Spleen (tissue), 11 donors: ENCODE results near the gene DDX54. TPM values are rescaled to one million over a fixed set of nuclear protein-coding genes. Genes with fewer than 3 reads are reported as not detected.
"Not testable (repeated sequence)": the region's sequence is repeated elsewhere in the genome, so short reads cannot be mapped to it uniquely, and the experiment has no call there.

ENCODE experiments used
- DNase-seq: peaks from one replicate; pipeline ENCODE4 v3.0.0-alpha.2; 2020
- H3K27ac ChIP-seq, 8 donors: fragments of 200-600 bp; sonication (generic) in 7 of 8; 1 replicate in 4 of 8; 2 replicates in 4 of 8; pipeline versions ENCODE4 v1.5.0 to v1.8.0; 2016 to 2021; ENCODE audit warnings: inconsistent platforms in 4 of 8, mild to moderate bottlenecking in 4 of 8, moderate library complexity in 1 of 8
- H3K27me3 ChIP-seq, 7 donors: fragments of 200-600 bp; sonication (generic) in 6 of 7; replicated peaks in 1 of 7; 1 replicate in 4 of 7; 2 replicates in 3 of 7; pipeline versions ENCODE4 v1.5.0 to v1.8.0; 2016 to 2021; ENCODE audit warnings: inconsistent platforms in 3 of 7, mild to moderate bottlenecking in 1 of 7
- H3K36me3 ChIP-seq, 6 donors: fragments of 200-600 bp; sonication (generic) in 5 of 6; 1 replicate in 4 of 6; 2 replicates in 2 of 6; pipeline versions ENCODE4 v1.5.0 to v1.8.0; 2016 to 2021; ENCODE audit warnings: inconsistent platforms in 2 of 6
- H3K4me1 ChIP-seq, 6 donors: fragments of 200-600 bp; sonication (generic) in 5 of 6; 1 replicate in 3 of 6; 2 replicates in 3 of 6; pipeline versions ENCODE4 v1.5.0 to v1.8.0; 2016 to 2021; ENCODE audit warnings: inconsistent platforms in 3 of 6
- H3K4me3 ChIP-seq, 8 donors: fragments of 200-600 bp; sonication (generic) in 7 of 8; 1 replicate in 4 of 8; 2 replicates in 4 of 8; pipeline versions ENCODE4 v1.5.0 to v1.8.0; 2016 to 2021; ENCODE audit warnings: inconsistent platforms in 4 of 8, mild to moderate bottlenecking in 4 of 8, moderate library complexity in 2 of 8
- H3K9me3 ChIP-seq, 8 donors: fragments of 200-600 bp; sonication (generic) in 7 of 8; 1 replicate in 4 of 8; 2 replicates in 4 of 8; pipeline versions ENCODE4 v1.5.0 to v1.8.0; 2016 to 2021; ENCODE audit warnings: inconsistent platforms in 4 of 8
- CTCF ChIP-seq, 11 experiments: fragments of 200-600 bp in 7 of 11; fragments of 450-650 bp in 4 of 11; sonication (generic) in 4 of 11; IDR thresholded peaks in 8 of 11; conservative IDR thresholded peaks in 3 of 11; 1 replicate in 7 of 11; 2 replicates in 4 of 11; pipeline versions ENCODE4 v1.4.0 to v1.8.0; 2016 to 2021; ENCODE audit warnings: antibody characterized with exemption in 11 of 11, inconsistent platforms in 4 of 11, mild to moderate bottlenecking in 1 of 11
- POLR2A ChIP-seq, 3 donors: fragments of 450-650 bp; IDR thresholded peaks; one replicate each; pipeline ENCODE4 v1.5.1; 2017; ENCODE audit warnings: antibody characterized with exemption in 3 of 3, mild to moderate bottlenecking in 1 of 3
- POLR2AphosphoS5 ChIP-seq, 3 donors: sonication (generic); formaldehyde crosslinking; IDR thresholded peaks; one replicate each; pipeline ENCODE4 v1.5.1; 2017; ENCODE audit warnings: antibody characterized with exemption in 3 of 3
- WGBS, 5 donors: extraction: QIAGEN DNeasy Blood & Tissue Kit in 3 of 5; methylation state at CpG; one replicate each; pipeline versions ENCODE4 v1.1.5 to v1.1.7; 2013 to 2018; 5-methylcytosine and 5-hydroxymethylcytosine counted together
- intact Hi-C: fragments of 100-400 bp; cut with DNase I; formaldehyde crosslinking; loops from one replicate; pipeline ENCODE4 v1.15.0; 2023; ENCODE audit warnings: low total_unique reads
- polyA plus RNA-seq, 3 donors: library from polyadenylated mRNA; stranded (reverse); fragments of 200-250 nt; gene quantifications; one replicate each; pipeline ENCODE4 v1.2.1, GENCODE V29; 2013
- total RNA-seq, 7 donors: library from RNA; depleted of rRNA in 3 of 7; stranded (reverse); fragments of >200 nt in 3 of 7; fragmentation: NEBNext Ultra II Directional in 4 of 7; extraction: Animal tissue kit (Norgen Biotek cat#: 25700) in 4 of 7; gene quantifications; one replicate each; pipeline versions ENCODE4 v1.1.0 to v1.2.1, GENCODE V29; 2016 to 2021
- donor health status: healthy with polysubstance abuse.
- donor health status: DM: no; HTN: no; CAD: no; lungs with moderate emphysema.
- donor health status: DM: no; HTN: no; CAD: no.
- donor health status: Bipolar disorder and iron deficiency.
- donor health status: healthy.
- donor health status: DM: no; HTN: no; CAD: no.
- donor health status: DM: yes; HTN: yes; CAD: no.

DDX54 gene
- total and polyA plus RNA-seq, 10 donors: 44.4 to 80.3 (median 60.3) TPM

GRCh38 chr12:113127791-113128199 lies 57.5 kb downstream of the DDX54 start:
- peaks cover 0 to 19% (median 11%) of the 10 kb centered on the region in 6 donors for H3K4me1 ChIP-seq
- peaks cover 0 to 8% (median 0%) of the 10 kb centered on the region in 7 donors for H3K27me3 ChIP-seq
- 32 to 43% (median 37%) methylated on average over 8 to 15 of the region's 15 CpGs for WGBS, 5 donors
- TF ChIP-seq POLR2A (IDR thresholded peaks at IDR 0.05) (no peak), CTCF (IDR thresholded peaks at IDR 0.05 in 8 of 11, conservative IDR thresholded peaks at IDR 0.05 in 3 of 11) (no peak), POLR2AphosphoS5 (IDR thresholded peaks at IDR 0.05) (no peak)
- H3K27ac ChIP-seq: no peak overlapping the region
- intact Hi-C loops: no loop called here
- H3K4me3 ChIP-seq: no peak overlapping the region
- peak; percentile 56 for DNase-seq
- no peaks in the 10 kb centered on the region for H3K36me3 ChIP-seq
- peaks cover 0 to 9% (median 6%) of the 10 kb centered on the region in 8 donors for H3K9me3 ChIP-seq

- Histone ChIP-seq H3K9me3 (peaks cover 0 to 15% (median 9%) of the 10 kb centered on the region in 8 donors), H3K4me3 (no peak overlapping the region), H3K27me3 (peaks cover 0 to 8% (median 0%) of the 10 kb centered on the region in 7 donors), H3K36me3 (no peaks in the 10 kb centered on the region), H3K4me1 (no peaks in the 10 kb centered on the region), H3K27ac (no peak overlapping the region)
- 64 to 90% (median 75%) methylated on average over 3 of the region's 3 CpGs for WGBS, 5 donors
- no peak for DNase-seq
- TF ChIP-seq POLR2AphosphoS5 (IDR thresholded peaks at IDR 0.05) (no peak), CTCF (IDR thresholded peaks at IDR 0.05 in 8 of 11, conservative IDR thresholded peaks at IDR 0.05 in 3 of 11) (no peak), POLR2A (IDR thresholded peaks at IDR 0.05) (no peak)
- intact Hi-C loops: no loop called here
Measured at GRCh38 chr12:113120670-113121370, 64.5 kb downstream of the DDX54 start.

- TF ChIP-seq CTCF (IDR thresholded peaks at IDR 0.05 in 8 of 11, conservative IDR thresholded peaks at IDR 0.05 in 3 of 11) (no peak), POLR2A (IDR thresholded peaks at IDR 0.05) (no peak), POLR2AphosphoS5 (IDR thresholded peaks at IDR 0.05) (no peak)
- no peak overlapping the region for H3K27ac ChIP-seq
- WGBS, 5 donors: 28 to 38% (median 36%) methylated on average over 4 of the region's 4 CpGs
- intact Hi-C loops: no loop called here
- no peaks in the 10 kb centered on the region for H3K4me1 ChIP-seq
- DNase-seq: no peak
- peaks cover 0 to 15% (median 9%) of the 10 kb centered on the region in 8 donors for H3K9me3 ChIP-seq
- H3K4me3 ChIP-seq: no peak overlapping the region
- no peaks in the 10 kb centered on the region for H3K36me3 ChIP-seq
- H3K27me3 ChIP-seq: peaks cover 0 to 8% (median 0%) of the 10 kb centered on the region in 7 donors
Measured at GRCh38 chr12:113119980-113120669, 65.2 kb downstream of the DDX54 start.

- H3K36me3 ChIP-seq: no peaks in the 10 kb centered on the region
- no peak overlapping the region for H3K27ac ChIP-seq
- 91 to 100% (median 96%) methylated on average over 1 of the region's 1 CpG for WGBS, 5 donors
- no peak for DNase-seq
- peaks cover 0 to 9% (median 6%) of the 10 kb centered on the region in 8 donors for H3K9me3 ChIP-seq
- H3K4me3 ChIP-seq: no peak overlapping the region
- intact Hi-C loops: no loop called here
- peaks cover 0 to 13% (median 0%) of the 10 kb centered on the region in 7 donors for H3K27me3 ChIP-seq
- TF ChIP-seq POLR2A (IDR thresholded peaks at IDR 0.05) (no peak), POLR2AphosphoS5 (IDR thresholded peaks at IDR 0.05) (no peak), CTCF (IDR thresholded peaks at IDR 0.05 in 8 of 11, conservative IDR thresholded peaks at IDR 0.05 in 3 of 11) (no peak)
- no peaks in the 10 kb centered on the region for H3K4me1 ChIP-seq
Measured at GRCh38 chr12:113118142-113118541, 67.1 kb downstream of the DDX54 start.

GRCh38 chr12:113117684-113118083 lies 67.6 kb downstream of the DDX54 start:
- 68 to 76% (median 71%) methylated on average over 8 of the region's 8 CpGs for WGBS, 5 donors
- intact Hi-C loops: not testable (repeated sequence)
- H3K27me3 ChIP-seq: peaks cover 0 to 13% (median 0%) of the 10 kb centered on the region in 7 donors

More at GRCh38 chr12:113117684-113118083, 67.6 kb downstream of the DDX54 start:
- H3K36me3 ChIP-seq, H3K4me1 ChIP-seq, DNase-seq, H3K4me3 ChIP-seq, H3K27ac ChIP-seq, H3K9me3 ChIP-seq: not testable (repeated sequence)
